ENCODE measurements around the gene MAPKAPK2. TPM values are rescaled to one million over a fixed set of nuclear protein-coding genes. Genes with fewer than 3 reads are reported as not detected.

Gene MAPKAPK2
- total RNA-seq, 6 experiments from 2014 or later = 80.0 to 89.1 (median 86.0) TPM

DNA sequence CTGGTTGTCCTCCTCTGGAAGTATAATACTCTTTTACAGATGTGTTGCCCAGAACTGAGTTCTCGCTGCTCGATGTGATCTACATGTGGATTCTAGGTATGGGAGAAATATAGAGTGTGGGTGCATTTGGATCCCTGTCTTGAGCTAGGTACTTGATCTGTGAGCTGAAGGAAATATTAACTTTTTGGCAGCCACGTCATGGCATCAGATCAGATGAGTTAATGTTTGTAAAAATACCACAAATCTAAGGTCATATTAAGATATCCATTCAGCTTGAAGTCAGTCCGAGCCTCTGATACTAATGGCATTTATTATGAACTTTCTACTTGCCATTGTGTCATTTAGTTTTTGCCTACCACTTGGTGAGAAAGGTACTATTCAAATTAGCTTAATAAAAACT lies 24.6 kb downstream of the MAPKAPK2 start:
- no peak overlapping the region for H3K4me3 Mint-ChIP-seq

DNA sequence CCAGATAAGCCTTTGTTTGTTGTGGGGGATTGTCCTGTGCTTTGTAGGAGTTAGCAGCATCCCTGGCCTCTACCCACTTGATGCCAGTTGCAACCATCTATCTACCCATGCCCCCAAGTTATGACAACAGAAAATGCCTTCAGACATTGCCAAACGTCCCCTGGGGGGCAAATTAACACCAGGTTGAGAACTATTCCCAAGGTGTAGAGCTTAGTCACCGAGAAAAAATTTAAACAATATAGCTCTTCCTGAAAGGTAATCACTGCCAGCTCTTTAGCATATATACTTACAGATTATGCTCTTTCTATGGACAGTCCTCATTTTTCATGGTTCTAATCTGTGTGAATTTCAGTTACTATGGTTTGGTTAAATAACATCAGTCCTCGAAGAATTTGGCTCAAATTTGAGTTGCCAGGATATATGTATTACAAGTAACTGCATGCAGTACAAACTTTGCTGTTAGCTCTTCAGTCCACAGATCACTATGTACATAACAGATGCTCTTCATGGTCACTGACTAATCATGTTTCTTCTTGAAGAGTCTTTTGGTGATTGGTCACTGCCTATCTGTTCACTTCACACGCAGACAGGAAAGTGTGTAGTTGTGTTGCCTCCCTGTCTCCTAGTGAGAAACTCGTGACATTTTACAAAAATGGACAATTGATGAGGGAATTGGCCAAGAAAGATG lies 25.2 kb downstream of the MAPKAPK2 start:
- H3K4me3 Mint-ChIP-seq = no peak overlapping the region
- H3K36me3 Mint-ChIP-seq (ENCODE audit: low read depth) = 0 out of 2 replicates have a peak, but pooled peaks cover 5% of the 10 kb centered on the region
- peaks cover 91% of the 10 kb centered on the region for H3K4me1 Mint-ChIP-seq (ENCODE audit: low read depth)
- TF ChIP-seq, protein P1, sequence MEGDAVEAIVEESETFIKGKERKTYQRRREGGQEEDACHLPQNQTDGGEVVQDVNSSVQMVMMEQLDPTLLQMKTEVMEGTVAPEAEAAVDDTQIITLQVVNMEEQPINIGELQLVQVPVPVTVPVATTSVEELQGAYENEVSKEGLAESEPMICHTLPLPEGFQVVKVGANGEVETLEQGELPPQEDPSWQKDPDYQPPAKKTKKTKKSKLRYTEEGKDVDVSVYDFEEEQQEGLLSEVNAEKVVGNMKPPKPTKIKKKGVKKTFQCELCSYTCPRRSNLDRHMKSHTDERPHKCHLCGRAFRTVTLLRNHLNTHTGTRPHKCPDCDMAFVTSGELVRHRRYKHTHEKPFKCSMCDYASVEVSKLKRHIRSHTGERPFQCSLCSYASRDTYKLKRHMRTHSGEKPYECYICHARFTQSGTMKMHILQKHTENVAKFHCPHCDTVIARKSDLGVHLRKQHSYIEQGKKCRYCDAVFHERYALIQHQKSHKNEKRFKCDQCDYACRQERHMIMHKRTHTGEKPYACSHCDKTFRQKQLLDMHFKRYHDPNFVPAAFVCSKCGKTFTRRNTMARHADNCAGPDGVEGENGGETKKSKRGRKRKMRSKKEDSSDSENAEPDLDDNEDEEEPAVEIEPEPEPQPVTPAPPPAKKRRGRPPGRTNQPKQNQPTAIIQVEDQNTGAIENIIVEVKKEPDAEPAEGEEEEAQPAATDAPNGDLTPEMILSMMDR (IDR thresholded peaks at IDR 0.05) = no peak
- DNase-seq = peak; percentile 55
- peak overlapping the region; percentile 71 for H3K27ac Mint-ChIP-seq
- H3K9me3 Mint-ChIP-seq = no peaks in the 10 kb centered on the region
- no peaks in the 10 kb centered on the region for H3K27me3 Mint-ChIP-seq (ENCODE audit: insufficient read depth)

More for the DNA sequence above, 24.6 kb downstream of the MAPKAPK2 start:
- TF ChIP-seq, protein P1 (IDR thresholded peaks at IDR 0.05) = no peak
- Mint-ChIP-seq H3K27me3 (ENCODE audit: insufficient read depth) (no peaks in the 10 kb centered on the region), H3K27ac (peak overlapping the region; percentile 71; the same call in 1 of the 2 replicates), H3K36me3 (ENCODE audit: low read depth) (0 out of 2 replicates have a peak, but pooled peaks cover 5% of the 10 kb centered on the region), H3K4me1 (ENCODE audit: low read depth) (peaks cover 91% of the 10 kb centered on the region), H3K9me3 (no peaks in the 10 kb centered on the region)
- DNase-seq = no peak

DNA sequence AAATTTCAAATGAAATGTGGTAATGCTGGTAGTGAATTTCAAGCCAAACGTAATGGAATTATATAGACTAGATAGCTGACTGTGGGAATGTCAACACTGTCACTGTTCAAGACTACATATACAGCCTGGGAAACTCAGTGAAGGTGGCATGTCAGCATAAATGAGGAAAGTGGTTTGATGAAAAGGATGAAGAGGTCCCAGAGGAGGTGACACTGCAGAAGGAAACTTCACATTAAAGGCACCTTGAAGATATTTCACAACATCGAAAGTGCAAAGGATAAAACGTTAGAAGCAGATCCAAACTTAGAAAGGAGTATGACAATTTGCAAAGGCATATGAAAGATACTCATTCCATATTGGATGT lies 25.7 kb downstream of the MAPKAPK2 start:
- Mint-ChIP-seq H3K27me3 (ENCODE audit: insufficient read depth) (no peaks in the 10 kb centered on the region), H3K36me3 (ENCODE audit: low read depth) (0 out of 2 replicates have a peak, but pooled peaks cover 5% of the 10 kb centered on the region), H3K4me1 (ENCODE audit: low read depth) (peaks cover 91% of the 10 kb centered on the region), H3K4me3 (no peak overlapping the region), H3K9me3 (no peaks in the 10 kb centered on the region), H3K27ac (peak overlapping the region; percentile 71)
- TF ChIP-seq, protein P1 (IDR thresholded peaks at IDR 0.05) = no peak
- DNase-seq = no peak

DNA sequence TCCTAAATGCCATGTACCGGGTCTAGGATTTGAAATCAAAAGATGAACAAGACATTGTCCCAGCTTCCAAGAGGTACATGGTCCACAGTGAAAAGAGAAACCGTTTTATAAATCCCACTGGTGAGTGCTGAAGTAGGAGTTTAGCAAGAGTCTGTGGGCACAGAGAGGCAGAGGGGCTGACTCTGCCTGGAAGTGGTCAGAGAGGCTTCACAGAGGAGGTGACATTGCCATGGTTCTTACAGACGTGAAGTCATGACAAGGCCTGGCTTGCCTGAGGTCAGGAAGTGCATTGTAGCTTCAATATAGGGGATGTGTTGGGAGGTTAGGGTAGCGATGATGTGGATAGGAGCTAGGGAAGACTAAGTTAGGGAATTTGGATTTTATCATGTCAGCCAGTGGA lies 28.4 kb downstream of the MAPKAPK2 start:
- DNase-seq = no peak
- Mint-ChIP-seq H3K27ac (peak overlapping the region; percentile 76), H3K9me3 (no peaks in the 10 kb centered on the region), H3K4me1 (ENCODE audit: low read depth) (peaks cover 91% of the 10 kb centered on the region), H3K27me3 (ENCODE audit: insufficient read depth) (0 out of 2 replicates have a peak, but pooled peaks cover 1% of the 10 kb centered on the region), H3K4me3 (peak overlapping the region; percentile 58), H3K36me3 (ENCODE audit: low read depth) (0 out of 2 replicates have a peak, but pooled peaks cover 5% of the 10 kb centered on the region)
- TF ChIP-seq, protein P1 (IDR thresholded peaks at IDR 0.05) = no peak

DNA sequence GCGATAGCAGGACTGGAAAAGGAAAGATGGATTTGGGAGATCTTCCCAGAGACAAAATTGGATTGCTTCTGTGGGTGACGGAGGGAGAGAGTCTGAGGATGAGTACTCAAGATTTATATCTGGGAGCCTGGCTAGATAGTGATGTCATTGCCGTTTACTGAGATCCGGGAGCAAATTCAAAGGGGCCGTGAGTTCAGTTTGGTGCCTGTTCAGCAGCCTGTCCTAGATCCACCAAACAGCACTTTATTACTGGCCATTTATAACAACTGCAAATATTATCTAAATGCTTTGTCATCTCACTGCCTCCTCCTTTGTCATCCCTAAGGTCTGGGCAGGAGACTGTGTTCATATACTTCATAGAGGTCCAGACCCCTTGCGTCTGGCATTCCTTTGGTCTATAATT lies 29.2 kb downstream of the MAPKAPK2 start:
- peak overlapping the region; percentile 76 for H3K27ac Mint-ChIP-seq
- peaks cover 89% of the 10 kb centered on the region for H3K4me1 Mint-ChIP-seq (ENCODE audit: low read depth)
- peak overlapping the region; percentile 58 for H3K4me3 Mint-ChIP-seq
- TF ChIP-seq, protein P1 (IDR thresholded peaks at IDR 0.05) = no peak
- no peaks in the 10 kb centered on the region for H3K9me3 Mint-ChIP-seq
- 0 out of 2 replicates have a peak, but pooled peaks cover 5% of the 10 kb centered on the region for H3K36me3 Mint-ChIP-seq (ENCODE audit: low read depth)
- peak; percentile 57 for DNase-seq
- 0 out of 2 replicates have a peak, but pooled peaks cover 1% of the 10 kb centered on the region for H3K27me3 Mint-ChIP-seq (ENCODE audit: insufficient read depth)

Data from HFFc6 (cell line).